Heart left ventricle (tissue), 13 donors: Measurements from ENCODE around the gene RALGAPA2.

Experiments
- CTCF ChIP-seq, 12 donors: fragments of 200-600 bp; sonication (generic) in 4 of 12; IDR thresholded peaks; one replicate each; pipeline versions ENCODE4 v1.5.0 to v1.8.0; 2018 to 2022; ENCODE audit warnings: antibody characterized with exemption in 12 of 12, mild to moderate bottlenecking in 5 of 12
- POLR2A ChIP-seq, 2 donors: fragments of 450-650 bp; IDR thresholded peaks; one replicate each; pipeline ENCODE4 v1.6.1; 2017; ENCODE audit warnings: antibody characterized with exemption in 2 of 2, mild to moderate bottlenecking in 2 of 2, moderate library complexity in 2 of 2
- donor health status: ischemic (EF 13 %, LVEDD 7.1; RV severe dilation, severe dysfunction).
- donor health status: DM: no; HTN: yes; CAD: no.
- donor health status: DM: no; HTN: no; CAD: no.
- donor health status: ischemic (EF 25% LVEDD 6.9; RV normal size, moderate dysfunction).
- donor health status: ischemic (EF 25% LVEDD 5.7; RV mildly dilated, moderate dysfunction).
- donor health status: ischemic (EF 35%, LVEDD 5.7; RV mildly dilated, moderate dysfunction).
- donor health status: nonischemic (EF 11% LVEDD 7.7; RV severe dilation, severe dysfunction).
- donor health status: DM: yes; HTN: yes; CAD: no.
- donor health status: PGD.
- donor health status: ischemic (EF 29% LVEDD 5.4; RV normal size, mild dysfunction).
- donor health status: nonischemic (EF 23%, LVEDD 6.1; RV moderate dilation, normal function).

GRCh38 chr20:20427227-20427864 lies 285.1 kb downstream of the RALGAPA2 start:
- no peak for TF ChIP-seq CTCF (IDR thresholded peaks at IDR 0.05)
- TF ChIP-seq POLR2A (IDR thresholded peaks at IDR 0.05): no peak
